Measurements from ENCODE around the gene NEU1. TPM values are rescaled to one million over a fixed set of nuclear protein-coding genes. Genes with fewer than 3 reads are reported as not detected.

Gene NEU1
- total and polyA plus RNA-seq, 2 experiments from 2014 or later, result 388 to 402 TPM

DNA sequence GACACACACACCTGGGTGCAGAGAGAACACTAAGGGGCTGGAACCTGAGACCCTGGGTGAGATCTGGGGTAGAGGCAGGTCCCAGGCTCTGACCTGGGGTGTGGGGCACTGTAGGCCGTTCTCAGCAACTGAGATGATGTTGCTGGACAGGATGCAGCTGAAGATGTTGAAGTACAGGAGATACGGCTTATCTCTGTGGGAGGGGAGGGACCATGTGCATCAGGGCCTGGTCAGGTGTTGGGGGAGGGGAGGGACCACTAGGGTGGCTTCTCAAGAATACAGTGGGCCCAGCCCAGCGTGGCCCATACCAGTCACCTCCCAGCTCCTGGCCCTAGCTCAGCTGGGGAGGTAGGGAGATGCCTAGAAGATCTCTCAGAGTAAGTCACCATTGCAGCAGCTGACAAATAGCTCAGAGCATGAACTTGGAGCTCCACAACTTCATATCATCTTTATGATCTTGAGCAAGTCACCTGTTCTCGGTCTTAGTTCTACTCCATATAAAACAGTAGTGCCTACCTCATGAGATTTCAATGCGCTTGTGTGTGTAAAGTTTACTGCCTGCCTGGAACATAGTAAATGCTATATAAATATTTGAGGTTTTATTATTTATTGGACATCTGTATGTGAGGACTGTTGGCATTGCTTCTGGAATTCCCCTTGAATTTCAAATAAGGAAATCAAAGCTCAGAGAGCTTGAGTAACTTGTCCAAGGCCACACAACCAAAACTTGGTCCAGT lies 12.4 kb upstream of the NEU1 start:
- Histone ChIP-seq H3K4me3 (no peak overlapping the region), H3K79me2 (peaks cover 23% of the 10 kb centered on the region), H2AFZ (no peak overlapping the region), H3K9me3 (ENCODE audit: low read depth) (no peaks in the 10 kb centered on the region), H3K4me1 (ENCODE audit: insufficient read depth) (no peaks in the 10 kb centered on the region), H3K27ac (no peak overlapping the region), H3K4me2 (no peak overlapping the region), H4K20me1 (ENCODE audit: insufficient read depth, poor library complexity, severe bottlenecking) (no peaks in the 10 kb centered on the region), H3K9me2 (replicated peaks; ENCODE audit: insufficient read depth) (no peaks in the 10 kb centered on the region), H3K27me3 (no peaks in the 10 kb centered on the region), H3K36me3 (replicated peaks; ENCODE audit: insufficient read depth, low read depth) (no peaks in the 10 kb centered on the region)
- 84% methylated on average over 5 of the region's 5 CpGs for WGBS (ENCODE audit: low lambda C conversion rate, missing lambda C conversion rate)
- TF ChIP-seq, protein P1, sequence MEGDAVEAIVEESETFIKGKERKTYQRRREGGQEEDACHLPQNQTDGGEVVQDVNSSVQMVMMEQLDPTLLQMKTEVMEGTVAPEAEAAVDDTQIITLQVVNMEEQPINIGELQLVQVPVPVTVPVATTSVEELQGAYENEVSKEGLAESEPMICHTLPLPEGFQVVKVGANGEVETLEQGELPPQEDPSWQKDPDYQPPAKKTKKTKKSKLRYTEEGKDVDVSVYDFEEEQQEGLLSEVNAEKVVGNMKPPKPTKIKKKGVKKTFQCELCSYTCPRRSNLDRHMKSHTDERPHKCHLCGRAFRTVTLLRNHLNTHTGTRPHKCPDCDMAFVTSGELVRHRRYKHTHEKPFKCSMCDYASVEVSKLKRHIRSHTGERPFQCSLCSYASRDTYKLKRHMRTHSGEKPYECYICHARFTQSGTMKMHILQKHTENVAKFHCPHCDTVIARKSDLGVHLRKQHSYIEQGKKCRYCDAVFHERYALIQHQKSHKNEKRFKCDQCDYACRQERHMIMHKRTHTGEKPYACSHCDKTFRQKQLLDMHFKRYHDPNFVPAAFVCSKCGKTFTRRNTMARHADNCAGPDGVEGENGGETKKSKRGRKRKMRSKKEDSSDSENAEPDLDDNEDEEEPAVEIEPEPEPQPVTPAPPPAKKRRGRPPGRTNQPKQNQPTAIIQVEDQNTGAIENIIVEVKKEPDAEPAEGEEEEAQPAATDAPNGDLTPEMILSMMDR (IDR thresholded peaks at IDR 0.05; ENCODE audit: poor library complexity), result no peak
- TF ChIP-seq EZH2 (IDR thresholded peaks at IDR 0.05; ENCODE audit: borderline replicate concordance) (no peak), EZH2phosphoT487 (IDR thresholded peaks at IDR 0.05; ENCODE audit: low read depth, severe bottlenecking, unreplicated experiment) (no peak)
- no peak for DNase-seq (ENCODE audit: low spot score)

- H3K27ac ChIP-seq, result no peak overlapping the region
- H3K27me3 ChIP-seq, result no peaks in the 10 kb centered on the region
- TF ChIP-seq EZH2 (IDR thresholded peaks at IDR 0.05; ENCODE audit: borderline replicate concordance) (no peak), EZH2phosphoT487 (IDR thresholded peaks at IDR 0.05; ENCODE audit: low read depth, severe bottlenecking, unreplicated experiment) (no peak)
- TF ChIP-seq, protein P1 (IDR thresholded peaks at IDR 0.05; ENCODE audit: poor library complexity), result no peak
- peak; percentile 10 for DNase-seq (ENCODE audit: low spot score)
- no peak overlapping the region for H3K4me3 ChIP-seq
- H3K9me3 ChIP-seq (ENCODE audit: low read depth), result no peaks in the 10 kb centered on the region
- no peaks in the 10 kb centered on the region for H4K20me1 ChIP-seq (ENCODE audit: insufficient read depth, poor library complexity, severe bottlenecking)
- no peaks in the 10 kb centered on the region for H3K9me2 ChIP-seq (replicated peaks; ENCODE audit: insufficient read depth)
- H3K36me3 ChIP-seq (replicated peaks; ENCODE audit: insufficient read depth, low read depth), result no peaks in the 10 kb centered on the region
- H3K4me2 ChIP-seq, result no peak overlapping the region
- 67% methylated on average over 4 of the region's 4 CpGs for WGBS (ENCODE audit: low lambda C conversion rate, missing lambda C conversion rate)
- no peak overlapping the region for H2AFZ ChIP-seq
- H3K79me2 ChIP-seq, result peaks cover 19% of the 10 kb centered on the region
- H3K4me1 ChIP-seq (ENCODE audit: insufficient read depth), result no peaks in the 10 kb centered on the region
Measured at GRCh38 chr6:31874084-31874670, 11.6 kb upstream of the NEU1 start.

- TF ChIP-seq EZH2 (IDR thresholded peaks at IDR 0.05; ENCODE audit: borderline replicate concordance) (no peak), EZH2phosphoT487 (IDR thresholded peaks at IDR 0.05; ENCODE audit: low read depth, severe bottlenecking, unreplicated experiment) (no peak)
- TF ChIP-seq, protein P1 (IDR thresholded peaks at IDR 0.05; ENCODE audit: poor library complexity), result no peak
- Histone ChIP-seq H3K36me3 (replicated peaks; ENCODE audit: insufficient read depth, low read depth) (no peaks in the 10 kb centered on the region), H3K4me1 (ENCODE audit: insufficient read depth) (no peaks in the 10 kb centered on the region), H3K27me3 (no peaks in the 10 kb centered on the region), H3K4me2 (no peak overlapping the region), H3K9me3 (ENCODE audit: low read depth) (no peaks in the 10 kb centered on the region), H2AFZ (no peak overlapping the region), H4K20me1 (ENCODE audit: insufficient read depth, poor library complexity, severe bottlenecking) (no peaks in the 10 kb centered on the region), H3K4me3 (no peak overlapping the region), H3K9me2 (replicated peaks; ENCODE audit: insufficient read depth) (no peaks in the 10 kb centered on the region), H3K27ac (no peak overlapping the region), H3K79me2 (peaks cover 3% of the 10 kb centered on the region)
- peak; percentile 17 for DNase-seq (ENCODE audit: low spot score)
- 62% methylated on average over 7 of the region's 9 CpGs for WGBS (ENCODE audit: low lambda C conversion rate, missing lambda C conversion rate)
Measured at GRCh38 chr6:31871046-31871659, 8.5 kb upstream of the NEU1 start.

Data from hepatocyte (in vitro differentiated cells).